Hematopoietic multipotent progenitor cell treated with erythropoietin and hydrocortisone succinate and interleukin-3 and kit ligand, for 8 days (in vitro differentiated cells): Measurements from ENCODE around the gene ZFP3.
"Not testable (repeated sequence)": the region's sequence is repeated elsewhere in the genome, so short reads cannot be mapped to it uniquely, and the experiment has no call there.

Experiments used
- DNase-seq: peaks from one replicate; pipeline ENCODE4 v3.0.0-alpha.2; 2015

Gene ZFP3

DNA sequence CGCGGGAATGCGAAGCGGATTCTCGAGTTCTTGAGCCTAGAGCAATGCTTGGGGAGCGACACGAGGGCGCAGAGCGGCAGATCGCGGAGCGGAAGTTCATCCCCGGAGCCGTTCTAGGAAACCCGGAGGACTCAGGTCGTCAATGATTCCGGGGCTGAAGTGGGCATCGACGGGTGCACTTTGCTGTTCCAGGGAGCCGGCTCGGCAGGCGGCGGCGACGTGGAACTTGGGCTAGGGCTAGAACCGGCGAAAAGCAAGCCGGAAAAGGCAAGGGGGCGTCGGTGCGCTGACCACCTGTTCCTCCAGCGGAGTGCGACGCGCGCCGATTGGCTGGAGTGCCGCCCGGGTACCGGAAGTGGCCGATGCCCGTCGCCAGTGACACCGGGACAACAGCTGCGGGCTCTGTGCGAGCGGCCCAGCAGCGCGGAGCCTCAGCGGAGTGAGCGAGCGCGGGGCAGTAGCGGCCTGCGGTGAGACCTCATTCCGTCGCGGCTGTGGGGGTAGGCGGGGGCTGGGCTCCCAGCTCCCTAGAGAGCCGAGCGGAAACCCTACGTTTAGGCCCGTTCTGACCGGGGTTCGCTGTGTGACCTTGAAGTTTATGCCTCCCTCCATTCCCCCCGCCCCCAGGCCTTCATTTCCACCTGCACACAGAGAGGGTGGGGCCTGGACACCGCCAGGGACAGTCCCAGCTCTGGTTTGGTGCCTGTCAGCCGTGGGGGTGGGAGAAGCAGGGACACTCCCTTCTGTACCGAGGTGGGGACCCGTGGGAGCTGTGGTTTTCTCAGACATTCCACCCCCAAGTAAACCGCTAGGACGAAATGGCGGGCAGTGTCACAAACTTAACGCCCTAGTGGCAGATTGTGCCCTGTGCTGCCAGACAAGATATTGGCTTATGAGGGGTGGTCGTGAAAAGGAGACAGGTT is at the start of gene ZFP3:
Gene ZFP3 (plus strand): TSS at position 362 of the 923 bp plus-strand sequence. CDS start 13,038 bp downstream, outside the sequence.
- DNase-seq: peak; percentile 59

GRCh38 chr17:5030168-5030567 is 48.1 kb upstream of the ZFP3 start:
- DNase-seq: not testable (repeated sequence)

DNA sequence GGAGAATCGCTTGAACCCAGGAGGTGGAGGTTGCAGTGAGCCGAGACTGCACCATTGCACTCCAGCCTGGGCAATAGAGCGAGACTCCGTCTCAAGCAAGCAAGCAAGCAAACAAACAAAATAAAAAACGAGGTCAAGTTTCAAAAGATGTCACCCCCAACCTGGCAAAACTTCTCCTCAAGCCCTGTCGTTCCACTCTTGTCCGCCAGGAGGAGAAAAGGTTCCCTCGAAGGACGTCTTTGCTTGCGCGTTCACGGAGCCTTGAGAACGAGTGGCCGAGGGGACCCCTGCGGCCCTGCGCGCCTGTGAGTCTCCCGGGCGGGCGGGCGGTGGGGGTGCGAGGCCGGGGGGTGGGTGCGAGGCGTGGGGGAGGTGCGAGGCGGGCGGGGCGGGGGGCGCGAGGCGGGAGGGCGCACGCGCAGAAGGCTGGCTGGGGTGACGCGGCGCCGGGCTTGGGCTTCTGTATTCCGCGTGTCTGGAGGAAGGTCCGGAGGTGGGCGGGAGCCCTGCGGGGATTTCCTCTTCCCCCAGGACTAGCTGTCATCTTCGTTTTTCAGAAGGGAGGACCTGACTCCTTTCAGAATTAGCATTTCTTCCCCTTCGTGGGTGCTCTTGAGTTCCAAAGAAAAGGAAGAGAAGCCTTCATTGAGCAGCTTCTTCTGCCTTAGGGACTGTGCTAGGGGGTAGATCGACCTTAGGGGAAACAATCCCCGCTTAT is 46.7 kb upstream of the ZFP3 start:
- DNase-seq: peak; percentile 83

GRCh38 chr17:5032865-5033264 is 45.4 kb upstream of the ZFP3 start:
- DNase-seq: no peak

DNA sequence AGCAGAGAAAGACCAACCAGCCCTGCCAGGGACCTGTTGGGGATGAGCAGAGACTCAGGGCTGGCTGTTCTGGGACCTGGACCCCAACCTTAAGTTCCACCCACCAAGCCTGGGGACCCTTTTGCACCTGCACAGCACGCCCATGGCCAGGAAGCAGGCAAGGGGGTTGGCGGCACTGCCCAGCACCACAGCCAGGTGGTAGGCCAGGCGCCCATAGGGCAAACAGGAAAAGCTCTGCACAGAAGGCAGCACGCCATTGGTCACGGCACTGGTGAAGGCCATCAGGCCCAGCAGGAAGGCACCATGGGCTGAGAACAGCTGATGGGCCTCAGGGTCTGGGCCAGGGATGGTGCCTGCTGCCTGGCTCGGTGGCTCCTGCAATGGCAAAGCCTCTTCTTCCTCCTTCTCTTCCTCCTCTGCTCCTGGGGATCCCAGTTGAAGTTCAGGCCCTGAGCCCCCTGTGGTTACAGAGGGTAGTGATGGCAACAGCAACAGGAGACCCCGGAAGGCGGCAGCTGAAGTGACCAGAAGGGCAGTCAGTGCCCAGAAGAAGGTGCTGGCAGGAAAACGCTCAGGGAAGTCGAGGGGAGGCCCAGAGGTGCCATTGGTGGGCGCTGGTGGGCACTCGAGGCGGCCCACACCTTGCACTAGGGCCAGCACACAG is 44.8 kb upstream of the ZFP3 start:
- DNase-seq: no peak

DNA sequence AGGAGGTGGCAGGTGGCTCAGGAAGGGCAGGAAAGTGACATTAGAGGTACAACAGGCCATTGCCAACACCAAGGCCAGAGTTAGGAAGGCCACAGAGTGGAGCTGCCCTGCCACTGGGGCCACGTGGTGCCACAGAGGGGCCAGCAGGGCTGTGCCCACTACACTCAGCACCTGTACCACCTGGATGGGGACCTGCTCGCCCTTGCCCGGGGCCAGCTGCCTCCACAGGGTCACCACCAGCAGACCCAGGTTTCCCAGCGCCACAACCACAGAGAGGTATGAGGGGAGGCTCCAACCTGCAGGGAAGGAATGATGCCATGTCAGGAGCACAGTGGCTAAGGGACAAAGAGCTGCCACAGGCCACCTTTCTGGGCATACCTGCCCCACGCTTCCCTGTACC is 44.2 kb upstream of the ZFP3 start:
- DNase-seq: no peak

- no peak for DNase-seq
These were observed 43.6 kb upstream of the ZFP3 start for GRCh38 chr17:5034651-5035050.

DNA sequence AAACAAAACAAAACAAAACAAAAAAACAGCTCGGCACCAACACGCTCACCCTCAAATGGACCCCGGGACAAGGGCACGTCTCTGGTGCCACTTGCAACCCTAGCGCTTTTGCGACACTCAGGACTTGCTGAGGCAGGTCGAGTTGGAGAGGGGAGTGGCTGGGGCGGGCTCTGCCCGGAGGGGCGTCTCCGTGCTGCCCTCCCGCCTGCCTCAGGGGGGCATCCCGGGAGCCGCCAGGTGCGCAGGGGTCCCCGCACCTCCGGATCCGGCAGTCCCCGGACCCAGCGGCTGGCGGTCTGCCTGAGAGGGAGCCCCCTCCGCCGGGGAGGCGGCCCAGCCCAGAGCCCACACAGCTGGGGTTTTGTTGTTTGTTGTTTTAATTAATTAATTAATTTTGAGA is 43.0 kb upstream of the ZFP3 start, which contains the start of gene SLC52A1:
Gene SLC52A1 (minus strand): TSS at position 112 of the 400 bp plus-strand sequence. CDS start 820 bp downstream, outside the sequence.
- DNase-seq: no peak

GRCh38 chr17:5042157-5043022 is 35.9 kb upstream of the ZFP3 start:
- DNase-seq: no peak

DNA sequence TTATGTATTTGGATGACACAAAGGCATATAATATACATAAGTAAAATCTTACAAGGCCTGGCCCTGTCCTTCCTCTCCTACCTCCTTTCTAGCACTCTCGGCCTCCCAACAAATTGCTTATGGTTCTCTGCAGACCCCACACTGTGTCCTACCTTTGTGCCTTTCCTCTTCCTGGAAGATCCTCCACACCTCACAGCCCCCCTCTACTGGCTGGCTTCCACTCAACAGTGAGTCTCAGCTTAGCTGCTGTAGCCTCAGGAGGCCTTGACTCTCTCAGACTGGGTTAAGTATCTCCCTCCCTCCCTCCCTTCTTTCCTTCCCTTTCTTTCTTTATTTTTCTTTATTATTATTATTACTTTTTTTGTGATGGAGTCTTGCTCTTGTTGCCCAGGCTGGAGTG is 34.7 kb upstream of the ZFP3 start:
- DNase-seq: no peak

GRCh38 chr17:5044630-5045029 is 33.6 kb upstream of the ZFP3 start:
- DNase-seq: no peak

GRCh38 chr17:5045496-5045895 is 32.8 kb upstream of the ZFP3 start:
- DNase-seq: no peak

DNA sequence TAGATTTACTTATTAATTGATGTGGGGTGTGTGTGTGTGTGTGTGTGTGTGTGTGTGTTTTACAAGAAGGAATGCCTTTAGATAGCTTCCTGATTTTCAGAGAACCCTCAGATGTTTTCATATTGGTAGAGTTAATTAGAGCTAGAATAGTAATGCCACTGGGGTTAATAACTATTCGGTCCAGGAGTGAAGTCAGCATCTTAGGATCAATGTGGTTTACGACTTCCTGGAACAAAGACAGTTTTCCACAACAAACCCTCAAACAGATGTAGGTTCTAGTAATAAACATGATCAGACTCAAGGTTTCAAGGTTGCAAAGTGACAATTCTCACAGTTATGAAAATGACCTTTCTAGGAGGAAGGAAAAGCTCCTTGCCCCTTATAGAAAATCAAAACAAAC is 30.8 kb upstream of the ZFP3 start:
- no peak for DNase-seq

GRCh38 chr17:5049314-5049841 is 28.9 kb upstream of the ZFP3 start:
- DNase-seq: no peak

DNA sequence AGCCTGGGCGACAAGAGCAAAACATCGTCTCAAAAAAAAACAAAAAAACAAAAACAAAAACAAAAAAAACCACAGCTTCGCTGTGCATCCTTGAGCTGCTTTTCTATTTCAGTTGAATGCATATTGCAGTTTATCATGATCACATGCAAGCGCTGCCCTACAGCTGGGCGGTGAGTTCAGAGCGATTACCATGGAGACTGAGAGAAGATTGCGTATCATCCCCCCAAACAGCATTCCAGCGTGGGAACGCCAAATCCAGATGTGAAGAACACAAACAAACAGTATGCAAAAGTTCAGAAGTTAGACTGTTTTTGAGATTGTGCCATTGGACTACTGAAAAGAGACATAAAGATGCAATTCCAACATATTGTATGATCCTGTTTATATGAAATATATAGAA is 28.0 kb upstream of the ZFP3 start:
- no peak for DNase-seq

DNA sequence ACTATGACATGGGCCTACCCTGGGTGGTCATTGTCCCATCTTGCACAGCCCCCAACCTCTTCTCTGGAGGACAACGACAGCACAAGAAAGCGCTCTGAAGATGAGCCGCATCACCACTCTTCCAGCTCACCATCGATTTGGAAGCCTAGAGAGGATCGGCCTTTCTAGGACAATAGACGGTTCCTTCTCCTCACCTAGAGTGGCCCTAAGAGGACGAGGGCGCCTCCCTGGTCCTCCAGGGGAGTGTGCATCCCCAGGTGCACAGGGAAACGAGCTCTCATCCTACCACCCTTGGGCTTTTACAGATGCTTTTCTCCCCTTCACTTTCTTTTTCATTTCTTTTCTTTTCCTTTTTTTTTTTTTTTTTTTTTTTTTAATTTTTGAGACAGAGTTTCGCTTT is 22.7 kb upstream of the ZFP3 start:
- no peak for DNase-seq

DNA sequence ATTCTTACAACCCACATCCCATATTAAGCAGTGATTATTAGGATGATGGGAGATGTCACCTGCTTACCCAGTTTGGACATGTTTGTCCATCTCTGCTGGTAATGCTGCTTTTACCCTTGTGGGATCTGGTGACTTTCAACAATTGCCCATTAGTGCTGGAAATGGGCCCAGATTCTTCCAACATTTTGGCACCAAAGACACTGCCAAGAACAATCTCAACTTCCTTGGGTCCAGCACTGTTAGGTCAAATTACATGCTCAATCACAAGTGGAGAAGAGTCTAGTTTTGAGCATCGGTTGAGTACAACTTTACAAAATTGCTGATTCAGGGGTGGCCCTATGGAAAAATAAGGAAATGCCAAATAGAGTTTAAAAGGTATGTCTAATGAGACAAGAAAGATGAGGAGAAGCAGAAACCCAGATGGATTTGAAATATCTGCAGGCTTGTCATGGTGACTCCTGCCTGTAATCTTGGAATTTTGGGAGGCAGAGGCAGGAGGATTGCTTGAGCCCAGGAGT is 13.0 kb upstream of the ZFP3 start:
- DNase-seq: no peak

GRCh38 chr17:5068236-5068635 is 10.0 kb upstream of the ZFP3 start:
- DNase-seq: no peak

DNA sequence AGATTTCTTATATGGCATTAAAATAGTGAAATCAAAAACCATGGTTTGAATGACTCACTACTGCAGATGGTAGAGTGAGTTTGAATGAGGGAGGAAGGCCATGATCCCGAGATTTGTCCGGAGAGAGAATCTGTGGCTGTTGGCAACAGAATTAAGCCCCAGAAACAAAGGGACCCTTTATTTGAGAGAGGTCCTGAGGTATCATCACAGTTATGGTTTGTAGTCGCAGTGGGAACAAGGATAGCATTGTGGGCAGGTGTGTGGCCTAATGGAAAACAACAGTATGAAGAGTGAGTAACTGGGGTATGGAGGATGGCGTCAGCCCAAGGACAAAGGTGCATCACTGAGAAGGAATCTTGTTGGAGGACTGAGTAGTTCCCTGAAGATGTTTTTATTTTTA is 8.5 kb upstream of the ZFP3 start:
- DNase-seq: no peak

DNA sequence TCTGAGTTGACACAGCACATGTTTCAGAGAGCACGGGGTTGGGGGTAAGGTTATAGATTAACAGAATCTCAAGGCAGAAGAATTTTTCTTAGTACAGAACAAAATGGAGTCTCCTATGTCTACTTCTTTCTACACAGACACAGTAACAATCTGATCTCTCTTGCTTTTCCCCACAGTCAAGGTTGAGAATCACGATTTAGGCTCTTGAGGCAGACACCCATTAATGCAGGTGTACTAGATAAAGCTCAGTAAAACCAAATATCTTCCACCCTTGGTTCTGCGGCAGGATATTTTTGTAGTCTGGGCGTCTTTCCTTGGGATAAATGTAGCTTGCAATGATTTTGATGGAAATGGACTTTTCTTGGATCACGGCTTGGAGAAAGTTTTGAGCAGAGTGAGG is 2.8 kb upstream of the ZFP3 start:
- DNase-seq: not testable (repeated sequence)

DNA sequence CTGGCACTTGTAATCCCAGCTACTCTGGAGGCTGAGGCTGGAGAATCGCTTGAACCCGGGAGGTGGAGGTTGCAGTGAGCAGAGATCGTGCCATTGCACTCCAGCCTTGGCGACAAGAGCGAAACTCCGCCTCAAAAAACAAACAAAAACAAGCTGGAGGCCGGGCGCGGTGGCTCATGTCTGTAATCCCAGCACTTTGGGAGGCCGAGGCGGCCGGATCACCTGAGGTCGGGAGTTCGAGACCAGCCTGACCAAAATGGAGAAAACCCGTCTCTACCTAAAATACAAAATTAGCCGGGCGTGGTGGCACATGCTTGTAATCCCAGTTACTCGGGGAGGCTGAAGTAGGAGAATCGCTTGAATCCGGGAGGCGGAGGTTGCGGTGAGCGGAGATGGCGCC is 992 bp upstream of the ZFP3 start:
- DNase-seq: not testable (repeated sequence)

- no peak for DNase-seq
These were observed 524 bp upstream of the ZFP3 start for GRCh38 chr17:5077781-5078105.
